ENCODE results near the gene ARHGEF28. TPM values are rescaled to one million over a fixed set of nuclear protein-coding genes. Genes with fewer than 3 reads are reported as not detected.

Gene ARHGEF28
- polyA plus RNA-seq, 1 donor from 2014 or later, result not detected

DNA sequence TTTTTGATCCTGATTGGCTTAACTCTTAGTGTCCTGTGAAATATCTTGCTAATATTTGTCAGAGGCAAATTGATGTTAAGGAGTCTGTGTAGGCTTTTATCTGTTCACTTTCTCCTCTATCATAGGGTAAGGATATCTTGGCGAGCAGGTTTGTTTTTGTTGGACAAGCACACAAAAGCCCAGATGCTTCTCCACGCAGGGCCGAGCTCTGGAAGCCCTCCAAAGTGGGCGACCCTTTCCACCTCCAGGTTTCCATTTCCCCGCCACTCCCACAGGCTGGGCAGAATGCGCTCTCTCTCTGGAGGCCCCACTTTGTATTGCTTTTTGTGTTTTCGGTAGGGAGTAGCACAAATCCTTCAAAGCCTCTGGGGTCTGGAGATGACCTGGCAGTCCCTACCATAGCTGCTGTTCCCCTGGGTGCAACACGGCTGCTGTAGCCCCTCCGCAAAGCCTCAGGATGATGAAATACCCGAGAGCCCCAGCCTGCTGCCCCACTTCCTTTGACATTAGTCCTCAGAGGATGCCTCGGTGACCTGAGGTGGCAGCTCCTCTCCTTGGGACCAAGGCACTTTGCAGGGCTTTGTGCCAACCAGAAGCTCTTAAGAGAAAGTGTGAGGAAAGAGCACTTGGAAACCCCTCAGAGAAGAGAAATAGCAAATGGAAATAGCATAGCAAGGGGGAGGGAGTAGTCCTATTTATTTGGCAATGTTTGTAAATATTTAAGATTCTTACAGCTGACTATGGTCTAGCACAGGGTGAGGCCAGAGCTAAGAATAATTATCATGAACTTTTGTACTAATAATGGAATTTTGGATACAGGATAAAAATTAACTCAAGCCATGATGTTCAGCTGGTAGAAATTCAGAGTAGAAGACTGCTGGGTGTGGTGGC is 122.8 kb downstream of the ARHGEF28 start:
- no peak overlapping the region for H3K9ac ChIP-seq (ENCODE audit: low read length)
- no peak overlapping the region for H3K4me2 ChIP-seq (ENCODE audit: low read length)
- H3K36me3 ChIP-seq (ENCODE audit: insufficient read depth, low read length), result no peaks in the 10 kb centered on the region
- TF ChIP-seq REST (IDR thresholded peaks at IDR 0.05; ENCODE audit: borderline replicate concordance) (no peak), SMC3 (conservative IDR thresholded peaks at IDR 0.05; ENCODE audit: poor library complexity) (no peak), EZH2 (IDR thresholded peaks at IDR 0.05; ENCODE audit: borderline replicate concordance, insufficient read depth, low read length, poor library complexity, severe bottlenecking) (no peak), EP300 (conservative IDR thresholded peaks at IDR 0.05; ENCODE audit: poor library complexity, severe bottlenecking) (no peak), TAF1 (IDR thresholded peaks at IDR 0.05; ENCODE audit: low read depth) (no peak), MXI1 (conservative IDR thresholded peaks at IDR 0.05; ENCODE audit: poor library complexity, severe bottlenecking) (no peak)
- no peaks in the 10 kb centered on the region for H3K79me2 ChIP-seq (replicated peaks; ENCODE audit: insufficient read depth, low read length)
- H3K27ac ChIP-seq (ENCODE audit: low read length), result no peak overlapping the region
- H3K27me3 ChIP-seq (ENCODE audit: insufficient read depth, low read depth, low read length), result no peaks in the 10 kb centered on the region
- H3F3A ChIP-seq (ENCODE audit: insufficient read depth, low read length, poor library complexity, severe bottlenecking), result no peaks in the 10 kb centered on the region
- no peaks in the 10 kb centered on the region for H4K20me1 ChIP-seq (ENCODE audit: insufficient read depth)
- no peak overlapping the region for H2AFZ ChIP-seq (ENCODE audit: low read depth, low read length)
- no peak overlapping the region for H3K4me3 ChIP-seq (ENCODE audit: low read length)
- no peaks in the 10 kb centered on the region for H3K9me2 ChIP-seq (ENCODE audit: insufficient read depth, low read length)
- H3K9me3 ChIP-seq (ENCODE audit: low read length), result no peaks in the 10 kb centered on the region

DNA sequence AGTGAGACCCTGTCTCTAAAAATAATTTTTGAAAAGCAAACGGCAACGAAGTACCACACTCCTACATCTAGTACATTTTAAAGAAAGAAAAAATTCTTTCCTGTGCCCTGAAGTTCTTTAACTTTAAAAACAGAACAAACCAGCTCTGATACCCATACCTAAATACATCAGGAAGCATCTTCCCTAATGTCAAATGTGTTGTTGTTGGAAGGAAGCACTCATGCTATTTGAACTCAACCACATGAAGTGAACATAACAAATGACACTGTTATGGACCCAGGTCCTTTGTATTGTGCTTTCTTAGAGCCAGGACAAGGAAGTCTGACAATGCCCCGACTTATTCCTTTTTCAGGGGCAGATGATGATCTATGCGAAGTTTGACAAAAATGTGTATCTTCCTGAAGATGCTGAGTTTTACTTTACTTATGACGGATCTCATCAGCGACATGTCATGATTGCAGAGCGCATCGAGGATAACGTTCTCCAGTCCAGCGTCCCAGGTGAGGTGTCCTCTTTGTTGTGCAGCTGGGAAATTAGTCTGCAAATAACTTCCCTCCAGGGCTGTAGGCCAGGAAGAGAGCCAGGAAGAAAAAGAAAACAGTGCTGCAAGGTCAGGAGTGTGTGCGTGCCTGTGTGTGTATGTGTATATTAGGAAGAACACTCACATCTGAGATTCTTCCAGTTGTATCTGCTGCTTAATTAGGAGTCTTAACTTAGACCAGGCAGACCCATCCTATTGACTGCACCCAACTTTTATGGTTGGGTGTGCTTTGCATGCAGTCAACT is 123.7 kb downstream of the ARHGEF28 start:
- Histone ChIP-seq H3K9me3 (ENCODE audit: low read length) (no peaks in the 10 kb centered on the region), H3F3A (ENCODE audit: insufficient read depth, low read length, poor library complexity, severe bottlenecking) (no peaks in the 10 kb centered on the region), H3K27me3 (ENCODE audit: insufficient read depth, low read depth, low read length) (no peaks in the 10 kb centered on the region), H3K4me3 (ENCODE audit: low read length) (no peak overlapping the region), H4K20me1 (ENCODE audit: insufficient read depth) (no peaks in the 10 kb centered on the region), H3K36me3 (ENCODE audit: insufficient read depth, low read length) (no peaks in the 10 kb centered on the region), H3K79me2 (replicated peaks; ENCODE audit: insufficient read depth, low read length) (no peaks in the 10 kb centered on the region), H3K9ac (ENCODE audit: low read length) (no peak overlapping the region), H3K27ac (ENCODE audit: low read length) (no peak overlapping the region), H3K4me2 (ENCODE audit: low read length) (no peak overlapping the region), H3K9me2 (ENCODE audit: insufficient read depth, low read length) (no peaks in the 10 kb centered on the region), H2AFZ (ENCODE audit: low read depth, low read length) (no peak overlapping the region)
- no peak for TF ChIP-seq POLR2AphosphoS5 (IDR thresholded peaks at IDR 0.05)
- TF ChIP-seq, protein P1, sequence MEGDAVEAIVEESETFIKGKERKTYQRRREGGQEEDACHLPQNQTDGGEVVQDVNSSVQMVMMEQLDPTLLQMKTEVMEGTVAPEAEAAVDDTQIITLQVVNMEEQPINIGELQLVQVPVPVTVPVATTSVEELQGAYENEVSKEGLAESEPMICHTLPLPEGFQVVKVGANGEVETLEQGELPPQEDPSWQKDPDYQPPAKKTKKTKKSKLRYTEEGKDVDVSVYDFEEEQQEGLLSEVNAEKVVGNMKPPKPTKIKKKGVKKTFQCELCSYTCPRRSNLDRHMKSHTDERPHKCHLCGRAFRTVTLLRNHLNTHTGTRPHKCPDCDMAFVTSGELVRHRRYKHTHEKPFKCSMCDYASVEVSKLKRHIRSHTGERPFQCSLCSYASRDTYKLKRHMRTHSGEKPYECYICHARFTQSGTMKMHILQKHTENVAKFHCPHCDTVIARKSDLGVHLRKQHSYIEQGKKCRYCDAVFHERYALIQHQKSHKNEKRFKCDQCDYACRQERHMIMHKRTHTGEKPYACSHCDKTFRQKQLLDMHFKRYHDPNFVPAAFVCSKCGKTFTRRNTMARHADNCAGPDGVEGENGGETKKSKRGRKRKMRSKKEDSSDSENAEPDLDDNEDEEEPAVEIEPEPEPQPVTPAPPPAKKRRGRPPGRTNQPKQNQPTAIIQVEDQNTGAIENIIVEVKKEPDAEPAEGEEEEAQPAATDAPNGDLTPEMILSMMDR (IDR thresholded peaks at IDR 0.05; ENCODE audit: poor library complexity, severe bottlenecking), result no peak
- no peak for TF ChIP-seq SMC3 (conservative IDR thresholded peaks at IDR 0.05; ENCODE audit: poor library complexity)
- TF ChIP-seq TAF1 (IDR thresholded peaks at IDR 0.05; ENCODE audit: low read depth), result no peak
- TF ChIP-seq MXI1 (conservative IDR thresholded peaks at IDR 0.05; ENCODE audit: poor library complexity, severe bottlenecking), result no peak
- no peak for TF ChIP-seq RAD21 (conservative IDR thresholded peaks at IDR 0.05)
- no peak for TF ChIP-seq EP300 (conservative IDR thresholded peaks at IDR 0.05; ENCODE audit: poor library complexity, severe bottlenecking)
- no peak for TF ChIP-seq REST (IDR thresholded peaks at IDR 0.05; ENCODE audit: borderline replicate concordance)
- TF ChIP-seq EZH2 (IDR thresholded peaks at IDR 0.05; ENCODE audit: borderline replicate concordance, insufficient read depth, low read length, poor library complexity, severe bottlenecking), result no peak

All from neural cell (in vitro differentiated cells).